Activated B cell treated with CpG ODN at 0.5 μM for 24 hours (primary cell): ENCODE data around the gene COG3. TPM values are rescaled to one million over a fixed set of nuclear protein-coding genes. Genes with fewer than 3 reads are reported as not detected.

ENCODE experiments used
- ATAC-seq: fragments of 200-7000 bp; cut with Tn5 transposase; one replicate; pipeline ENCODE4 v1.10.0; 2021; ENCODE audit warnings: low read depth, mild to moderate bottlenecking, moderate library complexity
- CTCF ChIA-PET: fragments of 350-600 bp; sonication (Branson Sonifier 250); formaldehyde crosslinking; loops from one replicate; lab custom pipeline; 2021; ENCODE audit warnings: antibody characterized with exemption; lab: Charles Lee
- POLR2A ChIA-PET: fragments of 350-600 bp; sonication (Branson Sonifier 250); formaldehyde crosslinking; loops from one replicate; lab custom pipeline; 2021; ENCODE audit warnings: antibody characterized with exemption; lab: Charles Lee
- DNase-seq: peaks from one replicate; pipeline ENCODE4 v3.0.0; 2022
- H3K27ac Mint-ChIP-seq: one replicate; pipeline ENCODE4 v1.8.0; 2020; ENCODE audit warnings: mixed read lengths
- H3K27me3 Mint-ChIP-seq: one replicate; pipeline ENCODE4 v1.8.0; 2021; ENCODE audit warnings: mixed read lengths
- H3K36me3 Mint-ChIP-seq: one replicate; pipeline ENCODE4 v1.8.0; 2021; ENCODE audit warnings: low read depth, mixed read lengths
- H3K4me1 Mint-ChIP-seq: one replicate; pipeline ENCODE4 v1.8.0; 2021; ENCODE audit warnings: mixed read lengths
- H3K4me3 Mint-ChIP-seq: one replicate; pipeline ENCODE4 v1.8.0; 2020; ENCODE audit warnings: mild to moderate bottlenecking, mixed read lengths
- H3K9me3 Mint-ChIP-seq: one replicate; pipeline ENCODE4 v1.8.0; 2020; ENCODE audit warnings: mixed read lengths
- CTCF ChIP-seq: fragments of 200-600 bp; IDR thresholded peaks from one replicate; pipeline ENCODE4 v1.8.0; 2022; ENCODE audit warnings: antibody characterized with exemption, mild to moderate bottlenecking
- intact Hi-C: fragments of 100-400 bp; cut with micrococcal nuclease; formaldehyde crosslinking; loops from one replicate; pipeline ENCODE4 v1.15.1; 2024
- total RNA-seq: library from RNA; stranded (reverse); gene quantifications from 2 replicates; pipeline ENCODE4 v1.2.3, GENCODE V29; 2022

COG3 gene
- total RNA-seq, 1 donor from 2014 or later: 31.6 TPM

DNA sequence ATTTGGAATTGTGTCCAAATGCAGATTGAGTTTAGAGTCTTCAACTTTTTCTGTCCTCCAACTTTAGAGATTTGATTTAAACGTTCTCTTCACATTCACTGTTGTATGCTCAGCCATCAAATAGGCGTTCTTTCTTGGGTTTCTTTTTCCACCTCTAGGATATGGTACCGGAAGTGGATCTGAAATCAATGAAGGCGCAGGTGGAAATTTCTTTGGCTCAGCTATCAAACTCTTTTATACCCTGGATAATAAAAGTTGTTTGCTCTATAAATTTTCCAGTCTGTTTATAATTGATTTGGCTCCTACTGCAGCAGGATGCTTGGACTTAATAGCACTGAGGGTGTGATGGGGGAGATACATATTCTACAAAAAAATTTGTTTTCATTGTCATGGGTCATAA, 1.6 kb downstream of the COG3 start:
- Mint-ChIP-seq H3K4me3 (peak overlapping the region; percentile 95), H3K9me3 (no peaks in the 10 kb centered on the region), H3K27ac (peak overlapping the region; percentile 30), H3K27me3 (no peaks in the 10 kb centered on the region), H3K36me3 (peaks cover 16% of the 10 kb centered on the region), H3K4me1 (peaks cover 49% of the 10 kb centered on the region)
- no peak for ATAC-seq
- POLR2A ChIA-PET: interaction anchor here (0.6 kb wide), 1 partner anchor 941 kb away, joined by 9 read pairs; no protein-coding TSS in a partner anchor
- no peak for TF ChIP-seq CTCF
- intact Hi-C loops: loop anchor here (10.0 kb wide), 1 partner anchor 1322 kb away; no protein-coding TSS in a partner anchor
- CTCF ChIA-PET: no interaction called here
- DNase-seq: no peak

DNA sequence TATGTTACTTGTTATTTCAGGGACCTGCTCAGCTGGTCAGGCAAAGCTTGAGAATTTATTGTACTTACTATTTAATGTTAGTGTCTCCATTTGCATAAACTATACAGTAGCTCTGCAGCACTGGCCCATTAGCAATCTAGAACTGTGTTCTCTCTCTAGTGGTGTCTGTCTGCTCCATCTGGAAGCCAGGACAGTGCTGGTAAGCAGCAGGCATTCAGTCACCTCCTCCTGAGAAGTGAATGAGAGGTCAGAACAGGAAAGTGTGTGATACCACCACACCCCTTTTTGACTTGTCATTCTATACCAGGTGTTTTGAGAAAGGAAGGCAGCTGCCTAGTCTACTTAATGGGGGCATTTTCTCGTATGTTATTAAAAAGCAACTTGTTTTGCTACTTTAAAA, 3.9 kb downstream of the COG3 start:
- H3K36me3 Mint-ChIP-seq: peaks cover 21% of the 10 kb centered on the region
- ATAC-seq: no peak
- H3K4me1 Mint-ChIP-seq: peaks cover 61% of the 10 kb centered on the region
- H3K27ac Mint-ChIP-seq: no peak overlapping the region
- H3K4me3 Mint-ChIP-seq: no peak overlapping the region
- H3K27me3 Mint-ChIP-seq: no peaks in the 10 kb centered on the region
- TF ChIP-seq CTCF: no peak
- intact Hi-C loops: loop anchor here (10.0 kb wide), 1 partner anchor 1324 kb away; no protein-coding TSS in a partner anchor
- no peak for DNase-seq
- ChIA-PET POLR2A (interaction anchor here (0.6 kb wide), 1 partner anchor 219 kb away, joined by 3 read pairs; no protein-coding TSS in a partner anchor), CTCF (no interaction called here)
- no peaks in the 10 kb centered on the region for H3K9me3 Mint-ChIP-seq

GRCh38 chr13:45472171-45472705, 7.5 kb downstream of the COG3 start:
- H3K4me1 Mint-ChIP-seq: peaks cover 45% of the 10 kb centered on the region
- H3K9me3 Mint-ChIP-seq: no peaks in the 10 kb centered on the region
- H3K4me3 Mint-ChIP-seq: no peak overlapping the region
- H3K27me3 Mint-ChIP-seq: no peaks in the 10 kb centered on the region
- TF ChIP-seq CTCF: no peak
- peaks cover 10% of the 10 kb centered on the region for H3K36me3 Mint-ChIP-seq
- no peak overlapping the region for H3K27ac Mint-ChIP-seq
- ChIA-PET CTCF (interaction anchor here (0.6 kb wide), 1 partner anchor 1029 kb away, joined by 3 read pairs; no protein-coding TSS in a partner anchor), POLR2A (no interaction called here)
- intact Hi-C loops: no loop called here
- DNase-seq (no peak), ATAC-seq (no peak)

- ChIA-PET POLR2A (interaction anchor here (0.9 kb wide), 1 partner anchor 31 kb away, joined by 5 read pairs; no protein-coding TSS in a partner anchor), CTCF (no interaction called here)
- ATAC-seq (no peak), DNase-seq (no peak)
- Mint-ChIP-seq H3K4me1 (peaks cover 35% of the 10 kb centered on the region), H3K4me3 (no peak overlapping the region), H3K36me3 (peaks cover 18% of the 10 kb centered on the region), H3K27me3 (no peaks in the 10 kb centered on the region), H3K27ac (no peak overlapping the region), H3K9me3 (no peaks in the 10 kb centered on the region)
- intact Hi-C loops: no loop called here
- TF ChIP-seq CTCF: no peak
These were observed 8.9 kb downstream of the COG3 start for GRCh38 chr13:45473627-45474026.

DNA sequence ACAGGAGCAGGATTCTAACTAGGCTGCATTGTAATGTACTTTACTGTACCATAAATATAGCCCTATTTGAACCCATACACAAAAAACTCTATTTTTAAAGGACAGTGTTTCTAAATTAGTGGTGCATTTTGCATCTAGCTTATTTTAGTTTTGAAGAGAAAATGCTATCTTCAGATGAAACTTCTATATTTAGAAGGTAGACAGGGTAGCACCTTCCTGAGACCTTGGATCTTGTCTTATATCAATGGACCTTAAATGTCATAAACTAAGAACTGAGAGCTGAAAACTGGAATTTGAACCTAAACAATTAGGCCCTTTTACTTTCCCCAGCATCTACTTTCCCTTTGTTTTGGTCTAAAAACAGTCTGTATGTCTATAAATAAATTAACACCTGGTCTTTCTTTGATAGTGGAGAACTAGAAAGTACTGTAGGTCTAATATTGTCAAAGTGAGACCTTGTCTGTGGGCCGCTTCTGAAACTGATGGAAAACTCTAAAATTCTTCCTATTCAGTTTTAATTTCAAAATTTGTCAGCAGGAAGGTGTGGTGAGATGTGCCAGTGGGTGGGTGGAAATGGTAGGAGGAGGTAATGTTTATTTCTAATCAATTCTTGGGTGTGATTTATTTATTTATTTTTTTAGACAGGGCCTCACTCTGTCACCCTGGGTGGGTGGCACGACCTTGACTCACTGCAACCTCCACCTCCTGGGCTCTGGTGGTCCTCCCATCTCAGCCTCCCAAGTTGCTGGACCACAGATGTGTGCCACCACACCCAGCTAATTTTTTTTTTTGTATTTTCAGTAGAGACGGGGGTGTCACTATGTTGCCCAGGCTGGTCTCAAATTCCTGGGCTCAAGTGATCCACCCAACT, 10.1 kb downstream of the COG3 start:
- intact Hi-C loops: no loop called here
- DNase-seq: no peak
- Mint-ChIP-seq H3K9me3 (no peaks in the 10 kb centered on the region), H3K4me1 (peaks cover 31% of the 10 kb centered on the region), H3K27ac (no peak overlapping the region), H3K4me3 (no peak overlapping the region), H3K27me3 (no peaks in the 10 kb centered on the region), H3K36me3 (peaks cover 30% of the 10 kb centered on the region)
- ChIA-PET POLR2A (no interaction called here), CTCF (no interaction called here)
- no peak for TF ChIP-seq CTCF
- no peak for ATAC-seq
